ENCODE measurements around the gene PTPRN2. TPM values are rescaled to one million over a fixed set of nuclear protein-coding genes. Genes with fewer than 3 reads are reported as not detected.

Gene PTPRN2
- polyA plus RNA-seq, 1 experiment, result 0.02 TPM

DNA sequence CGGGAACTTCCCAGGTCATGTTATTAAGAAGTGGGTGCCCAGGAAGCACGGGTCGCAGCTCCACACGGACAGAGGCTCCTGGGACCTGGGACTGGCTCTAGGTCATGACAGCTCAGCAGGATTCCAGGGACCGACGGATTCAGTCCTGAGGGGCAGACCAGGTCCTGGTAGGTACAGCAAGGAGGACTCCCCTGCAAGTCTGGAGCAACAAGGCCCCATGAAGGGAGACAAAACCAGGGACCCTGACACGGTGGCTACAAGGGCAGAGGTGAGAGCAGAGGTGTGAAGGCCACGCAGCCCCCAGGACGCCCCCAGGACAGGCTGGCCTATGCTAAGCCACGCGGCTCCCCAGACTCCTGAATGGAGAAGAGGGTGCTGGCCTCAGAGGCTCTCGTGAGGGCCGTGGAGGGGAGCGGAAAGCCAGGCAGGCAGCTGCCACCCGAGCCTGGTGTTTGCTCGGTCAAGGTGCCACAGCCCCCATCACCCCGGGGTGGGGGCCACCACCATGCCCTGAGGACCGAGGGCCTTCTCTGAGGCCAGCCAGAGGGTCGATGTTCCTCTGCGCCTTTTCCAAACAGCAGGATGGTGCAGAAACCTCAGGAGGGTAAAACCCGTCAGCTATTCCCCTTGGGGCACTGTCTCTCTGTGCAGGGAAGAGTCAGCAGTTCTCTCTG, 348.9 kb downstream of the PTPRN2 start:
- H3K27ac ChIP-seq (ENCODE audit: low read depth, low read length), result no peak overlapping the region
- peaks cover 54% of the 10 kb centered on the region for H3K9me3 ChIP-seq (ENCODE audit: control insufficient read depth, insufficient read depth, low read length)
- no peak overlapping the region for H3K4me3 ChIP-seq (ENCODE audit: low read depth, low read length)
- ChIA-PET CTCF (no interaction called here), POLR2A (no interaction called here)
- no peaks in the 10 kb centered on the region for H3K27me3 ChIP-seq (ENCODE audit: control insufficient read depth, insufficient read depth, low read length)
- TF ChIP-seq, protein P1, sequence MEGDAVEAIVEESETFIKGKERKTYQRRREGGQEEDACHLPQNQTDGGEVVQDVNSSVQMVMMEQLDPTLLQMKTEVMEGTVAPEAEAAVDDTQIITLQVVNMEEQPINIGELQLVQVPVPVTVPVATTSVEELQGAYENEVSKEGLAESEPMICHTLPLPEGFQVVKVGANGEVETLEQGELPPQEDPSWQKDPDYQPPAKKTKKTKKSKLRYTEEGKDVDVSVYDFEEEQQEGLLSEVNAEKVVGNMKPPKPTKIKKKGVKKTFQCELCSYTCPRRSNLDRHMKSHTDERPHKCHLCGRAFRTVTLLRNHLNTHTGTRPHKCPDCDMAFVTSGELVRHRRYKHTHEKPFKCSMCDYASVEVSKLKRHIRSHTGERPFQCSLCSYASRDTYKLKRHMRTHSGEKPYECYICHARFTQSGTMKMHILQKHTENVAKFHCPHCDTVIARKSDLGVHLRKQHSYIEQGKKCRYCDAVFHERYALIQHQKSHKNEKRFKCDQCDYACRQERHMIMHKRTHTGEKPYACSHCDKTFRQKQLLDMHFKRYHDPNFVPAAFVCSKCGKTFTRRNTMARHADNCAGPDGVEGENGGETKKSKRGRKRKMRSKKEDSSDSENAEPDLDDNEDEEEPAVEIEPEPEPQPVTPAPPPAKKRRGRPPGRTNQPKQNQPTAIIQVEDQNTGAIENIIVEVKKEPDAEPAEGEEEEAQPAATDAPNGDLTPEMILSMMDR (IDR thresholded peaks at IDR 0.05; ENCODE audit: low read depth, low read length), result no peak
- no peak for DNase-seq (ENCODE audit: low read depth, low spot score)

GRCh38 chr7:158237672-158238335, 349.8 kb downstream of the PTPRN2 start:
- H3K4me3 ChIP-seq (ENCODE audit: low read depth, low read length), result no peak overlapping the region
- no peak for DNase-seq (ENCODE audit: low read depth, low spot score)
- CTCF ChIA-PET, result no interaction called here
- TF ChIP-seq, protein P1 (IDR thresholded peaks at IDR 0.05; ENCODE audit: low read depth, low read length), result no peak
- H3K9me3 ChIP-seq (ENCODE audit: control insufficient read depth, insufficient read depth, low read length), result peaks cover 52% of the 10 kb centered on the region
- H3K27me3 ChIP-seq (ENCODE audit: control insufficient read depth, insufficient read depth, low read length), result no peaks in the 10 kb centered on the region
- POLR2A ChIA-PET, result no interaction called here
- no peak overlapping the region for H3K27ac ChIP-seq (ENCODE audit: low read depth, low read length)

GRCh38 chr7:158236400-158236799, 351.2 kb downstream of the PTPRN2 start:
- ChIA-PET CTCF (no interaction called here), POLR2A (no interaction called here)
- TF ChIP-seq, protein P1 (IDR thresholded peaks at IDR 0.05; ENCODE audit: low read depth, low read length), result no peak
- Histone ChIP-seq H3K9me3 (ENCODE audit: control insufficient read depth, insufficient read depth, low read length) (peaks cover 47% of the 10 kb centered on the region), H3K27me3 (ENCODE audit: control insufficient read depth, insufficient read depth, low read length) (no peaks in the 10 kb centered on the region), H3K27ac (ENCODE audit: low read depth, low read length) (no peak overlapping the region), H3K4me3 (ENCODE audit: low read depth, low read length) (no peak overlapping the region)
- no peak for DNase-seq (ENCODE audit: low read depth, low spot score)

GRCh38 chr7:158235862-158236261, 351.8 kb downstream of the PTPRN2 start:
- ChIA-PET POLR2A (no interaction called here), CTCF (no interaction called here)
- Histone ChIP-seq H3K27me3 (ENCODE audit: control insufficient read depth, insufficient read depth, low read length) (no peaks in the 10 kb centered on the region), H3K9me3 (ENCODE audit: control insufficient read depth, insufficient read depth, low read length) (peaks cover 48% of the 10 kb centered on the region), H3K4me3 (ENCODE audit: low read depth, low read length) (no peak overlapping the region), H3K27ac (ENCODE audit: low read depth, low read length) (no peak overlapping the region)
- DNase-seq (ENCODE audit: low read depth, low spot score), result no peak
- TF ChIP-seq, protein P1 (IDR thresholded peaks at IDR 0.05; ENCODE audit: low read depth, low read length), result no peak

DNA sequence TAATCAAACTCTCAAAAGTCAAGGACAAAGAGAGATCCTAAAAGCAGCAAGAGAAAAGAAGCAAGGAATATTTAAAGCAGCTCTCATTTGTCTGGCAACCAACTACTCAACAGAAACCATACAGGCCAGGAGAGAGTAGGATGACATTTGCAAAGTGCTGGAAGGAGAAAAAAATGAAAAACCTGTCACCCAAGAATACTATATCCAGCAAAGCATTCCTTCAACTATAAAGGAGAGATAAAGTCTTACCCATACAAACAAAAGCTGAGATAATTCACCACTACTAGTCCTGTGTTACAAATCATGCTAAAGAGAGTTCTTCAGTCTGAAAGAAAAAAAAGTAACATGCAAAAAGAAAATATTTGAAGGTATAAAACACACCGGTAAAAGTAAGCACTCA, 357.7 kb downstream of the PTPRN2 start:
- POLR2A ChIA-PET, result no interaction called here
- Histone ChIP-seq H3K27me3 (ENCODE audit: control insufficient read depth, insufficient read depth, low read length) (no peaks in the 10 kb centered on the region), H3K27ac (ENCODE audit: low read depth, low read length) (no peak overlapping the region), H3K4me3 (ENCODE audit: low read depth, low read length) (no peak overlapping the region), H3K9me3 (ENCODE audit: control insufficient read depth, insufficient read depth, low read length) (peaks cover 37% of the 10 kb centered on the region)
- CTCF ChIA-PET, result no interaction called here
- no peak for DNase-seq (ENCODE audit: low read depth, low spot score)
- TF ChIP-seq, protein P1 (IDR thresholded peaks at IDR 0.05; ENCODE audit: low read depth, low read length), result no peak
